ENCODE measurements around the gene DDX42.

DNA sequence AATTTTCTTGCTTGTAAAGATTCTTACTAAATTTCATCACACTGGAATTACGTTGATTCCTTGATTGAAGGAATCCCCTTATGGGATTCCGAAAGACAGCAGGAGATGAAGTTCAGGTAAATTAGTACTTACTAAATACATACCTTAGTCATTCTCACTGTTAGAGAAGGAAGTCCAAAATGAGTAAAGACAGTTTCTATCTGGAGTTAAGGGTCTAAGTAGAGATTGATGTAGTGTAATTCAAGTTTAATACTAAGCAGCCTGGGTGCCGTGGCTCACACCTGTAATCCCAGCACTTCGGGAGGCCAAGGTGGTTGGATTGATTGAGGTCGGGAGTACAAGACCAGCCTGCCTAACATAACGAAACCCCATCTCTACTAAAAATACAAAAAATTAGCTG is 9.6 kb downstream of the DDX42 start:
- TF ChIP-seq CTCF (IDR thresholded peaks at IDR 0.05), result no peak
- TF ChIP-seq POLR2A (IDR thresholded peaks at IDR 0.05), result no peak

Data from suprapubic skin (tissue), 3 donors.